HG02798 (cell line): ENCODE results near the gene CEP164.

Experiments used
- ATAC-seq: cut with Tn5 transposase; IDR thresholded peaks from one replicate; pipeline ENCODE4 v1.9.1; 2021; ENCODE audit warnings: mild to moderate bottlenecking; ENCODE audit not compliant: unreplicated experiment, poor library complexity

Gene CEP164

GRCh38 chr11:117417856-117418255 lies 90.2 kb downstream of the CEP164 start:
- no peak for ATAC-seq

GRCh38 chr11:117418737-117419481 lies 91.3 kb downstream of the CEP164 start:
- ATAC-seq = no peak

- ATAC-seq = no peak
These were observed 92.0 kb downstream of the CEP164 start for GRCh38 chr11:117419482-117420142.

GRCh38 chr11:117420143-117420485 lies 92.5 kb downstream of the CEP164 start:
- ATAC-seq = no peak

GRCh38 chr11:117420598-117420997 lies 92.9 kb downstream of the CEP164 start:
- no peak for ATAC-seq

GRCh38 chr11:117421041-117421440 lies 93.4 kb downstream of the CEP164 start:
- no peak for ATAC-seq

- no peak for ATAC-seq
These were observed 93.8 kb downstream of the CEP164 start for GRCh38 chr11:117421476-117421875.

GRCh38 chr11:117423046-117423575 lies 95.5 kb downstream of the CEP164 start:
- no peak for ATAC-seq

GRCh38 chr11:117424781-117425180 lies 97.1 kb downstream of the CEP164 start:
- ATAC-seq = no peak

- ATAC-seq = no peak
These were observed 98.1 kb downstream of the CEP164 start for GRCh38 chr11:117425679-117426296.

- no peak for ATAC-seq
These were observed 98.6 kb downstream of the CEP164 start for GRCh38 chr11:117426297-117426685.

- no peak for ATAC-seq
These were observed 99.3 kb downstream of the CEP164 start for GRCh38 chr11:117426941-117427340.

GRCh38 chr11:117427356-117427874 lies 99.8 kb downstream of the CEP164 start:
- ATAC-seq = no peak

GRCh38 chr11:117428186-117428855 lies 100.7 kb downstream of the CEP164 start:
- no peak for ATAC-seq

GRCh38 chr11:117428856-117429229 lies 101.2 kb downstream of the CEP164 start:
- ATAC-seq = no peak

GRCh38 chr11:117430293-117430955 lies 102.8 kb downstream of the CEP164 start:
- no peak for ATAC-seq

GRCh38 chr11:117431436-117431835 lies 103.8 kb downstream of the CEP164 start:
- no peak for ATAC-seq

GRCh38 chr11:117433717-117434116 lies 106.1 kb downstream of the CEP164 start:
- no peak for ATAC-seq

GRCh38 chr11:117434481-117434880 lies 106.8 kb downstream of the CEP164 start:
- no peak for ATAC-seq

GRCh38 chr11:117435326-117435725 lies 107.7 kb downstream of the CEP164 start:
- peak; percentile 69 for ATAC-seq
